Measurements from ENCODE around the gene LCN9.
"Not testable (repeated sequence)": the region's sequence is repeated elsewhere in the genome, so short reads cannot be mapped to it uniquely, and the experiment has no call there.

Gene LCN9, protein sequence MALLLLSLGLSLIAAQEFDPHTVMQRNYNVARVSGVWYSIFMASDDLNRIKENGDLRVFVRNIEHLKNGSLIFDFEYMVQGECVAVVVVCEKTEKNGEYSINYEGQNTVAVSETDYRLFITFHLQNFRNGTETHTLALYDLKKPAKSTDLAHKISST

DNA sequence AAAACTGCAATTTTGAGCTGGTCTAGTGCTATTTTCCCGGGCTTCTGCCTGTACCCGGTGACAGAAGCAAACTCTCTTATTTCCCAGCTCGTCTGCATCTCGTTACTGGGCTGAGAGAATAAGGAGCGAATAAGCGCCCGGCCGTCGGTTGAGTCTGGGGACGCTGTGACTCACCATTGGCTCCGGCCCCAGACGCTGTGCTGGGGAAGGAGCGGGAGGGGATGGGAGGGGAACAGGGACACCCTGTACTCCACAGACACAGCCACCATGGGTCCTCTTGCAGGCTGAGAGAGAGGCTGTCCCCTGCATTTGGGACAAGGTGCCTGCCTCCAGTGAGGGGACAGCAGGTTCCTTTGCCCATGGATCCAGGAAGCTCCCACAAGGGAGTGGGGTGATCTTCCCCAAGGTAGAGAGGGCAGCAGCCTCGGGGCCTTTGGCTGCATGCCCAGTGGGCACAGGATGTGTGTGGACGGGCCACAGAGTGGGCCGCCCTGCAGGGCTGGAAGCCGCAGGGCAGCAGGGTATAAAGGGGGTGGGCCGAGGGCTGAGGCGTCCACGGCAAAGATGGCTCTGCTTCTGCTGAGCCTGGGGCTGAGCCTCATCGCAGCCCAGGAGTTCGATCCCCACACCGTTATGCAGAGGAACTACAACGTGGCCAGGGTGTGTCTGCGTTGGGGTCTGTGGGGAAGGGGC, at the start of gene LCN9:
Gene LCN9 (plus strand): TSS at position 552 of the 693 bp plus-strand sequence. CDS start 13 bp downstream, at position 565.
- no peak for DNase-seq

DNA sequence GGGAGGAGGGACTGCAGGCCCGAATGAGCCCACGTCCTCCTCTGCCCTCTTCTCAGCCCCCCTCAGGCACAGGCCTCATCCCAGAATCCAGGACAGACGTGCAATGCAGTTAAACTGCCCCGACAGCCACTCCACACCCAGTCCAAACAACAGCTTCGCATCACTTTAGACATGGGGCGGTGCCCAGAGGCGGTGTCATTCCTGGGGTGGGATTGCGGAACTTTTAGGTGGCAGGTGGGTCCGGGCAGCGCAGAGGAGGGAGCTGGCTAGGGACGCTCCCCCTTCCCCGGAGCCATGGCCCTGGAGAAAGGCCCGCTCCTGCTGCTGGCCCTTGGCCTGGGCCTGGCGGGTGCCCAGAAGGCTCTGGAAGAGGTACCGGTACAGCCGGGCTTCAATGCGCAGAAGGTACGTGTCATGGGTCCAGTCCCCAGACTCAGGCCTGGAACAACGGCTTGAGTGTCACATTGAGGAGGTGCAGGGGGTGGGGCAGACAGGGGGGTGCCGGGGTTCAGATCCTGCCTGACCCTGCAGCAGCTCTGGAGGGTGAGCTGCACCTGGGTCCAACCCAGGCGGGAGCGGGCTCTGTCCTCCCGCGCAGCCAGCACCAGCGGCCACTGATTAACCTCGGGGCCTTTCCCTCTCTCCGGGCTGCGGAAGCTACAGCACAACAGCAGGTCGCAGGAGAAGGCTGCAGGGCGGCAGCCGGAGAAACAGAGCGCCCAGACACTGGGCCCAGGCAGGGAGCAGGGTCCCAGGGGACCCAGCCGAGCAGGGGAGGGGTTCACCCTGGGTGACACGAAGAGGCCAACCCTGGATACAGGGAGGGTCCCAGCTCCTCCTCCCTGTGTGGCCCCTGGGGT, 48.9 kb upstream of the LCN9 start:
- no peak for DNase-seq

DNA sequence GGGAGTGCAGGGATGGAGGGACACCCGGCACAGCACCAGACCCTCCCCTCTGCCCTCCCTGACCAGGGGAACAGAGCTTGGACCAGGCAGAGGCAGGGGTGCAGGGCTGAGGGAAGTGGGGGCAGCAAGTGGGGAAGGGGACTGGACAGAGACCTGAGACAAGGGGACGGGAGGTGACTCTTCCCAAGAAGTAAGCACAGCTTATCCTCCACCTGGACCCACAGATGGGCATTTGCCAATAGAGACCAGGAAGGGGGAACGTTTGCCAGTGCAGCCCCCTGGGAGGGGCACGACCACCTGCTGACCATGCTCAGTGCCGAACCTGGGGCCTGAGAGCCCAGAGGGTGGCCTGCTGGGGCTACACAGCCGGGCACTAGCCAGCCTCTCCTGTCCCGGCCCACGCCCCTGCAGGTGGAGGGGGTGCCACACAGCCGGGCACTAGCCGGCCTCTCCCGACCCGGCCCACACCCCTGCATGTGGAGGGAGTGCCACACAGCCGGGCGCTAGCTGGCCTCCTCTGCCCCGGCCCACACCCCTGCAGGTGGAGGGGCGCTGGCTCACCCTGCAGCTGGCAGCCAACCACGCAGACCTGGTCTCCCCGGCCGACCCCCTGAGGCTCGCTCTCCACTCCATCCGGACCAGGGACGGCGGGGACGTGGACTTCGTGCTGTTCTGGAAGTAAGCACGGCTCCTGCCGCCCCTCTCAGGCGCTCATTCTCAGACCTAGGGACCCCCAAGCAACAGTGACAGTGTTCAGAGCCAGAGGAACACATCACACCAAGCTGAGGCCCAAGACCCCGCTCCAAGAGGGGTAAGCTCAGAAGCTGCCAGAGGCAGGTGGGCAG, 48.1 kb upstream of the LCN9 start:
- DNase-seq = no peak

DNA sequence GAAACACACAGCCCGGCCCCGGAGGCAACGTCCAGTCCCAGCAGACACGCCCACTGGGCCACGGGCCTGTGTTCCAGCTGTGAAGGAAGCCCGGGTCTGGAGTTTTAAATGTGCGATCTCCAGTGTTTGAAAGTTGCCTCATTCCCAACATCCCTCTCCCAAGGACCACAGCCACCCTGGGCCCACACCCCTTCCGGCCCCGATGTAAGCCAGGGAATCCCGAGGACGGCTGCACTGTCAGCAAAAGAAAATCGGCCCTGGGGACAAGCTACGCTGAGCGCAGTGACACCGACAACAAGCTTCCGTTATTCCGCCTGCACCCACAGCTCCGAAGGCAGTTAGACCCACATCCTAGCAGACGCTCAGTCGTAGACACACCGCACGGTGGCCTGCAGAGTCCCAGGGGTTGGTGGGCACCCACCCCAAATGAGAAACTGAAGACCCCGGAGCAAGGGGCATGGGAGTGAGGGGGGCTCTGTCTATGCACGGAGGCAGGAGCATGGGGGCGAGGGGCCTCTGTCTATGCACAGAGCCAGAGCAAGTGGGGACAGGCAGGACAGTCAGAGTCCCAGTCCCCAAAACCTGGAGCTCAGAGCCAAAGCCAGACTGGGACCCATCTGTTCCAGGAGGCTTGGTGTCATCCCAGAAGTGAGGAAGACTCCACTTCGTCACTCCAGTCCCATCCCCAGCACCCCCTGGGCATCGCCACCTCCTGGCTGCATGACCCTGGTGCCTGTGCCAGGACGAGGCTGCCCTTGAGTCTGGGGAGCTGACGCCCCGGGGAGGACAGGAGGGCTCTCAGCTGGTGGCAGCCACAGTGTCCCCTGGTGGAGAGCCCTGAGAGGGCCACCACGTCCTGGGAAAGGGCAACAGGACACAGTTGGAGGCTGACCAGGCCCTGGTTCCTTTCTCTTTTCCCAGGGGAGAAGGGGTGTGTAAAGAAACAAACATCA, 47.2 kb upstream of the LCN9 start:
- no peak for DNase-seq

DNA sequence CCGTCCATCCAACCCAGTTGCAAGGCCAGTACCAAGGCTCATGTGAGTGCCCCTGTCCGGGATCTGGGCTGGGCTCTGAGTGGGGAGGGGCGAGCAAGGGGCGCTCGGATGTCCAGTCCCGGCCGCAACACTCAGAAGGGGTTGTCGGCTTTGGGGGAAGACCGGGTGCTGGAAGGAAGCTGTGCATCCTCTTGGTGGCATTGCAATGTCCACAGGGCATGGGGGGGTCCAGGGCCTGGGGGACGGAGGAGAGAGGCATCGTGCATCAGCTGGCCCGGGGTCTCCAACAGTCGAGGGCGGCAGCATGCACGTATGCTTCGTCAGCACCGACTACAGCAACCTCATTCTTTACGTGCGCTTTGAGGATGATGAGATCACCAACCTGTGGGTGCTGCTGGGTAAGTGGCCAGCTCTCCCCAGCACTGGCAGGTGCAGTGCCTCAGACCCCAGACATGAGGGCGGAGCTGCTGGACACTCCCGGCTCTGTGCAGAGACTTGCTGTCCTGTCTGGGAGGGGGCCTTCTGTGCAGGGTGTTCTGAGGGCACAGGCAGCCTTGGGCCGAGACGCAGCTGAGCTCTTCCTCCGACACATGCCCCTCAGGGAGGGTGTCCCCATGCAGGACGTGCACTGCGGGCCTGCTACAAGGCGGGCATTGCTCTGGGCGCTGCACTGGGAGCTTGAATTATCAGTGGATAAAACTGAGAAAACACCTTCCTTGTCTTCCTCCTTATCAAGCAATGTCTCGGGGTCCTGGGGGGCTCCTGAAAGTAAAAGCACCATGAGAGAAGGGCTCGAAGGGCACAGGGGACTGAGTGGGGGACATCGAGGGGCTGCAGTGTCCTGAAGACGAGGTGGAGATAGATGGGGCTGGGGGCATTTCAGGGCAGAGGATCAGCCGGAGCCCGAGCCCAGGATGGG, 46.2 kb upstream of the LCN9 start:
- no peak for DNase-seq

DNA sequence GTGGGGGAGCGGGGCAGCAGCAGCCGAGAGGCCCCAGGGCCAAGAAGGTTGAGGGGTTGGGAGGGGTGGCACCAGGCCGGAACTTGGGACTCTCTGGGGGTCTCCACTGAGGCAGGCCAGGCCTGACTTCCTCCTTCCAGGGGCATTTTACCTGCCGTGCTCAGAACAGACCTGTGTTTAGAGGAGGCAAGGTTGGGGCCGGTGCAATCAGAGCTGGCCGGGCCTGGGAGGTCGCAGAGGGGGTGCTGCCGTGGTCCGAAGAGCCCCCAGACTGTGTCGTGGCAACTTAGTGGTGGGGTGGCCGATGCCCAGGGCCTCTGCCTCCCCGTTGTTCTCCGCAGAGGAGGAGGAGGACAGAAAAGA, 45.6 kb upstream of the LCN9 start:
- DNase-seq = no peak

DNA sequence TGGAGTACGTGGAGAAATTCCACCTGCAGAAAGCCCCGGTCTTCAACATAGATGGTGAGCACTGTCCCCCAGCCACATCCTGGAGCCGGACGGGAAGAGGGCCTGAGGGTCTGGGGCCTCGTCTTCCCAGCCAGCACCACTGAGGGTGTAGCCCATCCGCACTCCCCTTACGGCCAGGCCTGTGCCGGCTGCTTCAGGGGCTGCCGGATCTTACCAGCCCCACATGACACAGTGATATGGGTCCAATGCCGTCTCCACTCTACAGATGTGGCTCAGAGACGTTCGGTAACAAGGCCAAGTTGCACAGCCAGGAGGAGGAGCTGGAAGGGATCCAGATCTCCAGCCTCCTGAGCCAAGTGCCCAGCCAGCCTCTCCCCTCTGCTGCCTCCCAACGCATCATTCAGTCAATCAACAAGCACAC, 45.1 kb upstream of the LCN9 start:
- no peak for DNase-seq

DNA sequence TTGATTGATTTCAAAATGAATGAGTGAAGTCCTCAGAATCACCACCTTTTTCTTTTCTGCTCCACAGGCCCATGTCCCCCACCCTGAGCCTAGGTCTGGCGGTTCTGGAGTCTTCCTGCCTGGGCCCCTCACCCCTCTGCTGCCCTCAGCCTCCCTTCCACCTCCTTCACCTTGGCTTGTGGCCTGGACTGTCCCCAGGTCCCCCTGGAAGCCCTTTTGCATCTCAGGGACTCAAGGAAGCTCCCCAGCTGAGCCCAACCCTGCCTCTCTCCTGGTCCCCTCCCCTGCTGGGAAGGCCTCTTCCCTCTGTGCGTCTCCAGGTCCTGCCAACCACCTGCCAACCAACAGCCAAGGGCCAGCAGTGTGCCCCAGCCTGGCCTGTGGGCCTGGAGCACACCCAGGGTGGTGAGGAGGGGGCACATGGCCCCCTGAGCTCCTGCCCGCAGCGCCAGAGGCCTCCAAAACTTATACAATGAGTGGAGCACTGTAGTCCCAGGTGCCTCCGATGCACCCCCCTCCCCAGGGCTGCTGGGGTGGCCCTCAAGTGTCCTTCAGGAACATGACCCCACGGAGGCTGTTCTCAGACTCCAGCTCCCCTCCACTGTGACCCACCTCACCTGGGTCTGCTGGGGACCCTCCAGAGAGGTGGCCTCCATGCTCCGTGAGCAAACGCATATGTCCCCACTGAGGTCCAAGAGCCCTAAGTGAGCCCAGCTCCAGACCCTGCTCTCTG, 44.1 kb upstream of the LCN9 start:
- no peak for DNase-seq

DNA sequence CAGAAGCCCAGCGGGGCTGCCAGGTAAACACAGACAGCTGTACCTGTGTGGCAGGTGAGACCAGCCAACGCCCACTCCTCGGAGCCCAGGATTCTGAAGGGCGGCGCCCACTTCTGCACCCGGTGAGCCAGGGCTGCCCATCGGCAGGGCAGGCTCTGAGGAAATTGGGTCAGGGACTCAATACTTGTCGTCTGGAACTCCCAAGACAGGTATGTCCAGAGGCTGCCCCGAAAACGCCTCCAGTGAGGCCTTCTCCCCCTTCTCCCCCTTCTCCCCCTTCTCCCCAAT, 43.6 kb upstream of the LCN9 start:
- DNase-seq = peak; percentile 32

DNA sequence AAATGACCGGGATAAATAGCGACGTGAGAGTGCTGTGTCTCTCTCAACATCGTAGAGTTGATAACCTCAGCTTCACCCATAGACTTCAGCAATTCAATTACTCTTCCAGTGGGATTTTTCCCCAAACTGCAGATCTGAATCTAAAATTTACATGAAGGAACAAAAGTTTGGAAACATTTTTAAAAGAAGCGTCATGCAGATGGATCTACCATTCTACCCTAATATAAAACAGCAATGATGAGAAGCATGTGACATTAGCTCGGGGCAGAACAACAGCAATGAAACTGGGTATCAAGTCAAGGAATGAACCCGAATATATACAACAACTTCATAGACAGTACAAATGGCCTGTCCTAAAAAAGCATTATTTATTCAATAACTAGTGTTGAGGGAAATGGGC, 42.6 kb upstream of the LCN9 start:
- no peak for DNase-seq

DNA sequence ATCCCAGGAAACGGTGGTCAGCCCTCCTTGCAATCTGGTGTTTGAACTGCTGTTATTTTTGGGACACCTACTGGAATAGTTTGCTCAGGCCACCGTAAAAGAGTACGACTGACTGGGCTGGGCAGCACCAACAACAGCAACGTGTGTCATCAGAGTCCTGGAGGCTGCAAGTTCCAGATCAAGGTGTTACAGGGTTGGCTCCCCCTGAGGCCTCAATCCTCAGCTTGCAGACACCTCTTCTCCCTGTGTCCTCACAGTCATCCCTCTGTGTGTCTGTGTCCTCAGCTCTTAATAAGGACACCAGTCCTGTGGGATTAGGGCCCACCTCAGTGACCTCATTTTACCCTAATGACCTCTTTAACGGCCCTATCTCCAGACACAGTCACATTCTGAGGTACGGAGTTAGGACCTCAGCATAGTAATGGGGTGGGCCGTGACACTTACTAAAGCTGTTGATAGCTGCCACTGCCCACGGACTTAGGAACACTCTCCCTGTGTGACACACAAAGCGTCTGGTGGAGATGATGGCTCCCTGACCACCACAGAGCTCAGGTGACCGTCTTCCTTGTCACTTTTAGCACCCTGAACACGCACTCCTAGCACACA, 40.6 kb upstream of the LCN9 start:
- no peak for DNase-seq

DNA sequence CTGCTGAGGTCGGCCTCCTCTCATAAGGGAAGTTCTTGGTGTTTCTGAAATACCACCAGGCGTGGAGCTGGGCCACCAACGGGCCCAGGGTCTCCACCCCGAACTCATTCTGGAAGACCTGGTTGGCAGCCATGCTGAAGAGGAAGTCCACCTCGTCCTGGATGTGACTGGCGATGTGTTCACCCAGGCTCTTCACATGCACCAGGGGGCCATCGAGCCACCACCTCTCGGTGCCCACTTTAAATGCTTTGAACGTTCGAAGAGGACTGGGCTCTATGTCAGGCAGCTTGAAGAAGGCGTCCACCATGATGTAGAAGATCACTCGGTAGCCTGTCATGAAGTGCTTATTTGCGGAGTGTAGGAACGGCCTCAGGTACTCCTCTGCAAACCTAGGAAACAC, 38.8 kb upstream of the LCN9 start:
- DNase-seq = no peak

DNA sequence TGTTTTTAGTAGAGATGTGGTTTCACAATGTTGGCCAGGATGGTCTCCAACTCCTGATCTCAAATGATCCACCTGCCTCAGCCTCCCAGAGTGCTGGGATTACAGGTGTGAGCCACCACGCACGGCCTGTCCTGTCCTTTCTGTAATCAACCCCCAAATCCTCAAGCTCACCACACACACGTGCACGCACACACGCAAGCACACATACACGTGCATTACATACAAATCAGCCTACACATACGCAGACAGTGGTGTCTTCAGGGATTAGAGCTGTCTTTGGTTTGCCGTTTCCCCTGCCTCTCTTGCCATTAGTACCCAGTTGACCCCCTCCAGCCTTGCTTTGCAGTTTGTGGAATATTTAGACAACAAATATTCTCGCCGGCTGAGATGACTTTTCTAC, 30.3 kb upstream of the LCN9 start:
- DNase-seq = no peak

DNA sequence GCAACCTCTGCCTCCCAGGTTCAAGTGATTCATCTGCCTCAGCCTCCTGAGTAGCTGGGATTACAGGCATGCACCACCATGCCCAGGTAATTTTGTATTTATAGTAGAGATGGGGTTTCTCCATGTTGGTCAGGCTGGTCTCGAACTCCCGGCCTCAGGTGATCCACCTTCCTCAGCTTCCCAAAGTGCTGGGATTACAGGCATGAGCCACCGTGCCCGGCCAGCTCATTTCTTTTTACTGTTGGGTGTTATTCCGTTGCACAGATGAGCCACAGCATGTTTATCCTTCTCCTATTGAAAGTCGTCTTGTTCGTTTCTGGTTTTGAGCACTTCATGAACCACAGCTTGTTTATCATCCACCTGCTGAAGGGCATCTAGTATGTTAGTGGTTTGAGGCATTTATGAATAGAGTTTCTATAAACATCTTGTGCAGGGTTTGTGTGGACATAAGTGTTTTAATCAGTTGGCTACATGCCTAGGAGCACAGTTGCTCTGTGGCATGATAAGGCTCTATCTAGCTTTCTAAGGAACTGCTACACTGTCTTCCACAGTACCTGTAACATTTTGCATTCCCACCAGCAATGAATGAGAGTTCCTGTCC, 26.1 kb upstream of the LCN9 start:
- DNase-seq = not testable (repeated sequence)

DNA sequence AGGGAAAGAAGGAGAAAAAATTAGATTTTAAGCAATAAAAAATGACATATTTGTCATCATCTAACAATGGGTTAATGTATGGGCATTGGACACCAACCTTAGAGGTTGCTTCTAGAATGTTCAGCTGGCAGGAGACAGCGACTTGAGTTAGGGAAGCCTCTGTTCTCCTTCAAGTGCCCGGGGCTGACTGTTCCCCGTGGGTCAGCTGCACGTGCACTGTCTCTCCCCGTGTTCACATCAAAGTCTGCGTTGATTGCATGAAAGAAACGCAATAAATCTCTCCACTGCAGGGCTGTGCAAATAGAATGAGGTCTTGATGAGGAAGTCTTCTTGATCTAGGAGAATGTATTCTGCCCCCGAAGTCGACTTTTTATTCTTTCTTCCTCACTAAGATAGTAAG, 23.9 kb upstream of the LCN9 start, which contains the start of gene GLT6D1:
Gene GLT6D1 (minus strand): TSS at position 345 of the 400 bp plus-strand sequence. CDS start 353 bp downstream, outside the sequence.
- no peak for DNase-seq

DNA sequence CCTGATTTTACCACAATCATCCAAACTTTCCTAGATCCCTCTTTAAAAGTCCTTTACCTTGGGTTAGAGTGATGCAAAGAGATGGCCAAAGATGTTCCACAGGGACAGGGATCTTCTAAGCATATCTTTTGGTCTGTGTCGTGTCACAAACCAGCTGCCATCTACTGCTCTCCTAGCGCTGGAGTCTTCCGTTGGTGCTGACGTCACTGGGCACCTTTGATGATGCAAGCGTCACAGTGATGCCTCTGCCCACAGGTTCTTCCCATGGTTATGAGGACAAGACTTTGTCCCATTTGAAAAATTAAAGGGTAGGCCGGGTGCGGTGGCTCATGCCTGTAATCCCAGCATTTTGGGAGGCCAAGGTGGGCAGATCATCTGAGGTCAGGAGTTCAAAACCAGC, 22.1 kb upstream of the LCN9 start:
- no peak for DNase-seq

DNA sequence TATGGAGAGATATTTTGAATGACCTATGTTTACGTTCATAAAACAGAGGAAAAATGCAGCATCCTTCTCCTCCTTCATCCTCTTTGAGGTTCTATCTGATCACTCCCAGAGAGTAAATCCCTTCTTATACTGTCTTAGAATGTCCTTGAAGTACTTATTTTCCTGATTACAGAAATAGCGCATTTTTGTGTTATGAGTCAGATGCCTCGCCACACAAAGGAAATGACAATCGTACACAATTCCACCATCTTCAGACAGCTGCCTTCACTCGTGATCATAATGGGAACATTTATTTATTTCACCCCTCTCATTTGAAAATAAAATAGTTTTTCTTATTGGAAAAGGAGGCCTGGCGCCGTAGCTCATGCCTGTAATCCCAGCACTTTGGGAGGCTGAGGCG, 21.4 kb upstream of the LCN9 start:
- DNase-seq = no peak

DNA sequence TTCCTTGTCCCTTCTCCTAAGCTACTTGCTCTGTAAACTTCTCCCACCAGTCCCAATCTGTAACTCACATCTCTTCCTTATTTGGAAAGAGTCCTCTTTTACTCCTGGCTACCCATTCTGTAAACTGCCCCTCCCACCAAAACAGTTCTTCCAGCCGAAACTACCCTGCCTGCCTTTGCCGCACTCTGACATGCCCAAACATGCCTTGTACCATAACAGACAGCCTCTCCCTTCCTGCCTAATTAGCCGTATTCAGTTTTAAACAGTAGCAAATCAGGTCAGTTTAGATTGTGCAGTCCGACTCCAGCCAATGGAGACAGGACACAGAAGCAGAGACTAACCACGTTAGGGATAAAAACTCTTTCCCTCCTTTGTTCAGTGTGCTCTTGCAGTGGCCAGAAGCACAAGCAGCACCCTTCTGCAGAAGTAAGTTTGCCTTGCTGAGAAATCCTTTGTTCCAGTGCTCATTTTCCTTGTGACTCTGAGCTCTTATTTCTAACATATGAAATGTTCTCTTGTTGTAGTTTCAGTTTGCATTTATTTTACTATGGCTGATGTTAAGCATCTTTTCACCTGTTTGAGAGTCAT, 18.4 kb upstream of the LCN9 start:
- no peak for DNase-seq

DNA sequence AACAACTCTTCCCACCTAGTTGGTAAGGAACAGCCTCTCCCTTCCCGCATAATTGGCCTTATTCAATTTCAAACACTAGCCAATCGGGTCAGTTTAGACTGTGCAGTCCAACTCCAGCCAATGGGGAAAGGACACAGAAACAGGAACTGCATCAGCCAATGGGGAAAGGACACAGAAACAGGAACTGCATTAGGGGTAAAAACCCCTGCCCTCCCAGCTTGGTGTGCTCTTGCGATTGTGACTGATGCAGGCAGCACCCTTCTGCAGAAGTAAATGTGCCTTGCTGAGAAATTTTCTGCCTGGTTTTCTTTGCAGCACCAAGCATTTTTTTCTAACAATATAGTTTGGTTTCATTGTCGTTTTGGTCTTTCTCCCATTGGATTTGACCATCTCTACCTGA, 15.2 kb upstream of the LCN9 start:
- DNase-seq = no peak

Data from COR-L47 (cell line).